ENCODE data around the gene CAPN12. TPM values are rescaled to one million over a fixed set of nuclear protein-coding genes. Genes with fewer than 3 reads are reported as not detected.

Gene CAPN12
- total and polyA plus RNA-seq, 4 donors = 2.0 to 17.8 (median 6.0) TPM

- peaks cover 4 to 45% (median 21%) of the 10 kb centered on the region in 5 donors for H3K4me1 ChIP-seq (ENCODE audit: control insufficient read depth in 5 of 5, insufficient read depth in 5 of 5, low read length in 5 of 5)
- H3K9ac ChIP-seq (ENCODE audit: insufficient read depth in 1 of 2, low read length in 2 of 2) = peak overlapping the region; percentile 25 to 32
- WGBS, 2 donors = 86 to 92% methylated on average over 18 of the region's 18 CpGs
- H3K9me3 ChIP-seq (ENCODE audit: control insufficient read depth in 4 of 4, insufficient read depth in 3 of 4, low read length in 3 of 4) = no peaks in the 10 kb centered on the region
- no peaks in the 10 kb centered on the region for H3K27me3 ChIP-seq (ENCODE audit: control insufficient read depth in 3 of 3, insufficient read depth in 3 of 3, low read length in 2 of 3)
- no peak overlapping the region for H3K4me3 ChIP-seq
- H3K36me3 ChIP-seq (ENCODE audit: control insufficient read depth in 4 of 4, insufficient read depth in 4 of 4, low read length in 4 of 4) = peaks cover 4 to 61% (median 35%) of the 10 kb centered on the region in 4 donors
- TF ChIP-seq, protein P1, sequence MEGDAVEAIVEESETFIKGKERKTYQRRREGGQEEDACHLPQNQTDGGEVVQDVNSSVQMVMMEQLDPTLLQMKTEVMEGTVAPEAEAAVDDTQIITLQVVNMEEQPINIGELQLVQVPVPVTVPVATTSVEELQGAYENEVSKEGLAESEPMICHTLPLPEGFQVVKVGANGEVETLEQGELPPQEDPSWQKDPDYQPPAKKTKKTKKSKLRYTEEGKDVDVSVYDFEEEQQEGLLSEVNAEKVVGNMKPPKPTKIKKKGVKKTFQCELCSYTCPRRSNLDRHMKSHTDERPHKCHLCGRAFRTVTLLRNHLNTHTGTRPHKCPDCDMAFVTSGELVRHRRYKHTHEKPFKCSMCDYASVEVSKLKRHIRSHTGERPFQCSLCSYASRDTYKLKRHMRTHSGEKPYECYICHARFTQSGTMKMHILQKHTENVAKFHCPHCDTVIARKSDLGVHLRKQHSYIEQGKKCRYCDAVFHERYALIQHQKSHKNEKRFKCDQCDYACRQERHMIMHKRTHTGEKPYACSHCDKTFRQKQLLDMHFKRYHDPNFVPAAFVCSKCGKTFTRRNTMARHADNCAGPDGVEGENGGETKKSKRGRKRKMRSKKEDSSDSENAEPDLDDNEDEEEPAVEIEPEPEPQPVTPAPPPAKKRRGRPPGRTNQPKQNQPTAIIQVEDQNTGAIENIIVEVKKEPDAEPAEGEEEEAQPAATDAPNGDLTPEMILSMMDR (IDR thresholded peaks at IDR 0.05; ENCODE audit: control extremely low read depth, extremely low read depth) = no peak
- no peak for DNase-seq
- ATAC-seq (ENCODE audit: insufficient read depth, low FRiP score) = no peak
- H3K27ac ChIP-seq (ENCODE audit: low read depth in 1 of 2, low read length in 1 of 2) = peak overlapping the region in 1 of 2 donors; percentile 8
Observed at GRCh38 chr19:38700902-38701454, 43.3 kb downstream of the CAPN12 start.

- Histone ChIP-seq H3K36me3 (ENCODE audit: control insufficient read depth in 4 of 4, insufficient read depth in 4 of 4, low read length in 4 of 4) (peaks cover 4 to 58% (median 29%) of the 10 kb centered on the region in 4 donors), H3K27ac (ENCODE audit: low read depth in 1 of 2, low read length in 1 of 2) (peak overlapping the region in 1 of 2 donors; percentile 23)
- TF ChIP-seq, protein P1 (IDR thresholded peaks at IDR 0.05; ENCODE audit: control extremely low read depth, extremely low read depth) = no peak
Observed at GRCh38 chr19:38700350-38700901, 43.8 kb downstream of the CAPN12 start.

GRCh38 chr19:38699647-38700349, 44.5 kb downstream of the CAPN12 start:
- Histone ChIP-seq H3K9ac (ENCODE audit: insufficient read depth in 1 of 2, low read length in 2 of 2) (no peak overlapping the region), H3K4me1 (ENCODE audit: control insufficient read depth in 5 of 5, insufficient read depth in 5 of 5, low read length in 5 of 5) (peaks cover 8 to 47% (median 21%) of the 10 kb centered on the region in 5 donors), H3K27me3 (ENCODE audit: control insufficient read depth in 3 of 3, insufficient read depth in 3 of 3, low read length in 2 of 3) (no peaks in the 10 kb centered on the region), H3K4me3 (no peak overlapping the region), H3K36me3 (ENCODE audit: control insufficient read depth in 4 of 4, insufficient read depth in 4 of 4, low read length in 4 of 4) (peaks cover 4 to 52% (median 24%) of the 10 kb centered on the region in 4 donors), H3K9me3 (ENCODE audit: control insufficient read depth in 4 of 4, insufficient read depth in 3 of 4, low read length in 3 of 4) (no peaks in the 10 kb centered on the region), H3K27ac (ENCODE audit: low read depth in 1 of 2, low read length in 1 of 2) (peak overlapping the region; percentile 23 to 59)
- 74 to 83% methylated on average over 17 to 18 of the region's 18 CpGs for WGBS, 2 donors
- TF ChIP-seq, protein P1 (IDR thresholded peaks at IDR 0.05; ENCODE audit: control extremely low read depth, extremely low read depth) = no peak
- ATAC-seq (ENCODE audit: insufficient read depth, low FRiP score) (no peak), DNase-seq (no peak)

More at GRCh38 chr19:38700350-38700901, 43.8 kb downstream of the CAPN12 start:
- DNase-seq (no peak), ATAC-seq (ENCODE audit: insufficient read depth, low FRiP score) (no peak)
- H3K4me1 ChIP-seq (ENCODE audit: control insufficient read depth in 5 of 5, insufficient read depth in 5 of 5, low read length in 5 of 5) = peaks cover 4 to 46% (median 21%) of the 10 kb centered on the region in 5 donors
- no peak overlapping the region for H3K4me3 ChIP-seq
- H3K27me3 ChIP-seq (ENCODE audit: control insufficient read depth in 3 of 3, insufficient read depth in 3 of 3, low read length in 2 of 3) = no peaks in the 10 kb centered on the region
- peak overlapping the region in 1 of 2 donors; percentile 25 for H3K9ac ChIP-seq (ENCODE audit: insufficient read depth in 1 of 2, low read length in 2 of 2)
- H3K9me3 ChIP-seq (ENCODE audit: control insufficient read depth in 4 of 4, insufficient read depth in 3 of 4, low read length in 3 of 4) = no peaks in the 10 kb centered on the region
- 90 to 93% methylated on average over 22 of the region's 22 CpGs for WGBS, 2 donors

All from lung (tissue), 12 donors.